Measurements from ENCODE around the gene KRTAP9-2.
"Not testable (repeated sequence)": the region's sequence is repeated elsewhere in the genome, so short reads cannot be mapped to it uniquely, and the experiment has no call there.

KRTAP9-2 gene

GRCh38 chr17:41237116-41237515 lies 10.7 kb downstream of the KRTAP9-2 start:
- not testable (repeated sequence) for ATAC-seq, DNase-seq

GRCh38 chr17:41237949-41238437 lies 11.5 kb downstream of the KRTAP9-2 start, which contains the start of gene KRTAP9-8:
TSS of gene KRTAP9-8 (plus strand) at chr17:41237999. CDS start at chr17:41238052, 53 bp downstream.
- not testable (repeated sequence) for ATAC-seq, DNase-seq

GRCh38 chr17:41246995-41247787 lies 20.7 kb downstream of the KRTAP9-2 start:
- ATAC-seq, DNase-seq: not testable (repeated sequence)

GRCh38 chr17:41249637-41250240 lies 23.3 kb downstream of the KRTAP9-2 start, which contains the start of gene KRTAP9-4:
TSS of gene KRTAP9-4 (plus strand) at chr17:41249687. CDS start at chr17:41249721, 34 bp downstream.
- DNase-seq, ATAC-seq: not testable (repeated sequence)

GRCh38 chr17:41251261-41251660 lies 24.8 kb downstream of the KRTAP9-2 start:
- DNase-seq, result no peak
- ATAC-seq, result no peak

- DNase-seq (no peak), ATAC-seq (no peak)
Observed at GRCh38 chr17:41254861-41255260, 28.4 kb downstream of the KRTAP9-2 start.

GRCh38 chr17:41255381-41256290 lies 29.2 kb downstream of the KRTAP9-2 start, which contains the start of gene KRTAP9-9:
TSS of gene KRTAP9-9 (plus strand) at chr17:41255384.
- not testable (repeated sequence) for DNase-seq, ATAC-seq

GRCh38 chr17:41256291-41256685 lies 29.8 kb downstream of the KRTAP9-2 start:
- no peak for DNase-seq
- no peak for ATAC-seq

- DNase-seq, result no peak
- ATAC-seq, result no peak
Observed at GRCh38 chr17:41258406-41258805, 32.0 kb downstream of the KRTAP9-2 start.

- DNase-seq (no peak), ATAC-seq (no peak)
Observed at GRCh38 chr17:41263212-41263611, 36.8 kb downstream of the KRTAP9-2 start.

- ATAC-seq, result no peak
- no peak for DNase-seq
Observed at GRCh38 chr17:41264599-41264998, 38.2 kb downstream of the KRTAP9-2 start.

GRCh38 chr17:41265078-41265477 lies 38.6 kb downstream of the KRTAP9-2 start, which contains the start of gene KRTAP9-6:
TSS of gene KRTAP9-6 (plus strand) at chr17:41265378. CDS start at chr17:41265378, 0 bp downstream.
- ATAC-seq (no peak), DNase-seq (no peak)

- DNase-seq (no peak), ATAC-seq (no peak)
Observed at GRCh38 chr17:41267711-41268110, 41.3 kb downstream of the KRTAP9-2 start.

- not testable (repeated sequence) for DNase-seq, ATAC-seq
Observed at GRCh38 chr17:41271323-41271722, 44.9 kb downstream of the KRTAP9-2 start.

- ATAC-seq, result no peak
Observed at GRCh38 chr17:41271858-41272257, 45.4 kb downstream of the KRTAP9-2 start.

GRCh38 chr17:41275648-41276190 lies 49.3 kb downstream of the KRTAP9-2 start, which contains the start of gene KRTAP9-7:
TSS of gene KRTAP9-7 (plus strand) at chr17:41275698. CDS start at chr17:41275698, 0 bp downstream.
- not testable (repeated sequence) for DNase-seq, ATAC-seq

More at GRCh38 chr17:41271858-41272257, 45.4 kb downstream of the KRTAP9-2 start:
- DNase-seq, result no peak
